HG03565 (cell line): ENCODE data around the gene SLC5A9.
"Not testable (repeated sequence)": the region's sequence is repeated elsewhere in the genome, so short reads cannot be mapped to it uniquely, and the experiment has no call there.

Experiments used
- ATAC-seq: cut with Tn5 transposase; IDR thresholded peaks from one replicate; pipeline ENCODE4 v1.9.1; 2021; ENCODE audit warnings: mild to moderate bottlenecking, moderate library complexity; ENCODE audit not compliant: unreplicated experiment

SLC5A9 gene

DNA sequence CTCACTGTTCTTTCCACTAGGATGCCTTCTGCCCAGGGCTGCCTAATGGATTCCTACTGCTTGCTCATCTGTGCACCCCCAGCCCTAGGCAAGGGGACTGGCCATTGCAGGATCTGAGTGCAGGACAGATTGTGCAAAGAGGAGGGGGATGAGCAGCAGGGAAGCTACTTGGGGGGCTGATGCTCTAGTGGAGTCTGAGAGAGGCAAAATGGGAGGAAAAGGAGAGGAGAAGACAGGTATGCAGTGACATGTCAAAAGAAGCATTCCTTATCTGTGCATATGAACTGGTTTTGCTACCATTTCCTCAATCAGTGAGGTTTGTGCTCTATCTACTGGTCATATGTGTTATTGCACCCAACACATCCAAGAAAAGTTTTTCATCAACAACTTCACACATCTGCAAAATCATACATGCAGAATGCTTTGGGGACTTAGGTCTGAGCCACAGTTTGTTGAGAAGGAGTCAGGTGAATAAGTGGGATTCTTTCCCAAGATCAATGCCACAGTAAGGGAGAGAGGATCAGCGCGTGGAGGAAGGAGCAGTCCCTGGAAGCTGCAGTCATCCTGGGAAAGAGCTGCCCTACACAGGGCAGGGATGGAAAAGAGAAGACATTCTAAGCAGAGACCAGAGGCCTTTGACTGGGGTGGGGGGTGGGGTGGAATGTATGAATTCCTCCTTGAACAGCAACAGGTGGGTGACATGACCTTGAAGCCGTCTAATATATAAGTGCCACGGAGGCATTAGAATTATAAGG lies 14.4 kb downstream of the SLC5A9 start:
- peak; percentile 85 for ATAC-seq

DNA sequence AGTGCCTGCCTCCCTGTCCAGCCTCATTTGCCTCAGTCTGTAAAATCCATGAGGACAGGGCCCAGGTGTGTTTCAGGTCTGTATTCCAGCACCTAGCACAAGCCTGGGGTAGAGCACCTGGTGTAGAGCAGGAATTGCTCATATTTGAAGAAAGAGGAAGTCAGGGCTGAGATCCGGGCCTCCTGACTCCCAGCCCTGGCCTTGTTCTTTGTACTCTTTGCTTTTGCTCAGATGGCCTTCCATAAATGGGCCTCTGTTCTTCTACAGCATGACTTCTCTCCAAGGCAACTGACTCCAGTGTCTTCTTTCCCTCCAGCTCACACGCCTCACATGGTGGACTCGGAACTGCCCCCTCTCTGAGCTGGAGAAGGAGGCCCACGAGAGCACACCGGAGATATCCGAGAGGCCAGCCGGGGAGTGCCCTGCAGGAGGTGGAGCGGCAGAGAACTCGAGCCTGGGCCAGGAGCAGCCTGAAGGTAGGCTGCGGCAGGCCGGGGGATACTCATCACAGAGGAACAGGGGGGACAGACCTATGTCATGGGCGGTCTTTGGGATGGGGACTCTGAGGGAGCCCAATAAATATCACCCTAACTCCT lies 19.7 kb downstream of the SLC5A9 start:
- no peak for ATAC-seq

DNA sequence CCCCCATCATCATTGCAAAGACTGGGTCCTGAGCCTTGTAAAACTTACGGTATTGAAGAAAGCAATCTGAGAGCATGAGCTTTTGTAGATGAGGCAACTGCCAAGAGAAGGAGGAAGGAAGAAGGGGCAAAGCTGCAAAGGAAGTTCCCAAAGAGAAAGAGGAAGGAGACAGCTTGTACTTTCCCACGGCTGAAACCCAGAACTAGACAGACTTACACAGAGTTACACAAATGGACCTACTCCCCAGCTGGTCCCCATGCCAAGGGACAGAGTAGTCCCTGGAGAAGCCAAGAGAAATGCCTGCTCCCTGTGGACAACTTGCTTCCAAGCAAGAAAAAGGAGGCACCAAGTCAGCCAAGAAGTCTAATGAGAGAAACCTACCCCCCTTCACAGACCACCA lies 22.6 kb downstream of the SLC5A9 start:
- no peak for ATAC-seq

DNA sequence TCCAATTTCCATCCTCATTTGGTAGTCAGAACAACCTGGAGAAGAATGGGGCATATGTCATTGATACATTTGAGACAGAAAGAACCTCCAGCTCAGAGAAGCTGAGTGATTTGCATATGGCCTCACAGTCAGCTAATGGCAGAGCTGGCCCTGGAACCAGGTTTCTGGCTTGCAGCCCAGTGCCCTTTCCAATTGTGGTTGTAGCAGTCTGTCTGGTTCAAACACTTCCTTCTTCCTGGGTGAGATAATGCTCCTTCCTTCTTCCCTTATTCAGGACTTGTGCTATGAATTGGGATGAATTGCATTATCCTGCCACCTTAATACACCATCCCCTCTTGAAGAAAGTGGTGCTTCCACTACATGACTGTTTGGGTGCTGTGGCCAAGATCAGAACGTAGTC lies 24.2 kb downstream of the SLC5A9 start:
- ATAC-seq: no peak

DNA sequence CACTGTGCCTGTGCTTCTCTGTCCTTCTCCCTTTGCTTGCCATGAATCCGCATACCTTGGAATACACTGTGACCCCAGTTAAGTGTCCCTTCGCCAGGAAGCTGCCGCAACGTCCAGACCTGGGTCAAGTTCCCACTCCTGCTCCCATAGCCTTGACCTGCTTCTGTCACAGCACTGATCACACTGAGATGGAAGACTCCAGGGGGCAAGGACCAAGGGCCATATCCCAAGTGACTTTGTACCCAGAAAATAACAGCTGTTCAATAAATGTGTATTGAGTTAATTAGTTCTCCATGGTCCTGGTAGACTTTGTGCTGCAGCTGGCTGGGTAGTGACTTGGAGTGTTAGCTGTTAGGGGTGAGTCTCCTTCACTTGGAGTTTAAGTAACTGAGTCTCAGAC lies 25.8 kb downstream of the SLC5A9 start:
- no peak for ATAC-seq

DNA sequence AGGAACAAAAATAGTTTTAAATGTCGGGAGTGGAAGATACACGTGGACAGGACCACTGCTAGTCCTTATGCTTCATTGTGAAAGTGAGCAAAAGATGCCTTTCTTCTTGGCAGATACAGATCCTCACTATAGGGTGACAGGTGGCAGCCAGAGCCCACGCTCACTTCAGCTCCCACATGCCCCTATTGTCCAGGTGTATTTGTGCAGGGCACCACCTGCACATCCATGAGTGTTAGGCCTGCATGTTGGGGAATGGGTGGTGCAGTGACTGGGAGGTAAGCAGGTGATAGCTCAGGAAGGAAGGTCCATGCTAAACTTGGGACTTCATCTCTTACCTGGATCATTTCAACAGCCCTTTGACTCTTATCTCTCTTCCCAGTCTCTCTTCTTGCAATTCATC lies 27.4 kb downstream of the SLC5A9 start:
- ATAC-seq: no peak

DNA sequence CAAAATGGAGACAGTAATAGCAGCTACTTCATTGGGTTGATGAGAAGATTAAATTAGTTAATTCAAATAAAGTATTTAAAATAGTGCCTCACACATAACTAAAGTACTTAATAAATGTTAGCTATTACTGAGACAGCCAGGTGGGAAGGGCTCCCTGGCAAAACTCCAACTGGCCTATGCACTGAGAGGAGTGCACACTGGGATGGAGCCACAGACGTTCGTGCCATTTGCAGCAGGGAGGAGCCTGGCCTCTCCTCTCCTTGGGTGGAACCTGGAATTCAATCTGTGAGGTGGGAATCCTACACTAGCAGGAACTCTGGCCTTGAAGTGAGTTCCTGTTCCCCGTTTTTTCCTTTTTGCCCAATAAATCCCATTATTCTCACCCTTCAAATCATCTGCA lies 28.1 kb downstream of the SLC5A9 start:
- no peak for ATAC-seq

DNA sequence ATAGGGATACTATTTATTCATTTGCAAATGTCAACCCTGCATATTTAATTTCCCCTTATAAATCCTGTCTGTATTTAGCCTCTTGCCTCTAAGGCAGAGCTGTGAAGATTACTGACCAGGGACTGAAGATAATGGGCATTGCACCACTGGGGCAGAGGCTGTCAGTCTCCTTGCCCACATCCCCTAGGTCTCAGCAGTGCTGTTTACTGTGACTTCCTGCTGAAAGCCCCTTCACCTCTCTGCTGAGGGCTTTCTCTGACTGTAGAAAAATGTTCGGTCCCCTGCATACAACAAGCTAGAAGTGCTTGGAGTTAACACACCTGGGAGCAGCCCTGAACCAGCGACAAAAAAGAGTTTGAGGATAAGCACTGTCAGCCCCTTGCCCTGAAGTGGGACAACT lies 28.8 kb downstream of the SLC5A9 start:
- no peak for ATAC-seq

DNA sequence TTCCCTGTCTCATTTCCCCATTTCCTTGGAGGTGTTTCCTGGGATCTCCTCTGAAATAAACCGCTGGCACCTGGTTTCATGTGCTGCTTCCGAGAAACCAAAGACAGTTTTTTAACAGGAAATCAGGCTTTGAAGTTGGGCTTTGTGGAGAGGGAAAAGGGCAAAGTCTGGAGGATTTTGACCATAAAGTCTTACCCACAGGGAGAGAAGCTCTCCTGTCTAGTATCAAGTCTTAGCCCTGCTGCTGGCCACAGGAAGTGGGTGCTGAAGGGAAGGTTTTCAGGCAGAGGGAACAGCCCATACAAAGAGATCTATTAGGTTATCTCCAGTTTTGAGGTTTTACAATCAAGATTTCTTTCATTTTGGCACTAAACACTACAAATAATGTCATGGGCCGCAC lies 29.3 kb downstream of the SLC5A9 start:
- ATAC-seq: no peak

DNA sequence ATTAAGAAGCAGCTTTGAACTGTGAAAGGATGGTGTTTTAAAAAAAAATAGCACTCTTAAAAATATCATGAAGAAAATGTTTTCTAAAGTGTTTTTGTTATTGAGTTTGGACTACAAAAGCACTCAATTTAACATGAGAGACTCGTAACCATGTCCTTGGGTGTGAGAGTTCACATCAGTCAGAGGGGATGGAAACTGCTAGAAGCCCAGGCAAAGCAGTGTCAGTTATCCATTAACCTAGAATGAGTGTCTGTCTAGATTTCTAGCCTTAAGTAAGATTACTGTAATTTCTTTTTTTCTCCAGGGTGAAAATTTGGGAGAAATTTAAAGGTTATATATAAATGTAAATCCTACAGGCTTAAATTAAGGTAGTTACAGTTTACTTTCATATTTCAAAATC lies 31.7 kb downstream of the SLC5A9 start:
- no peak for ATAC-seq

DNA sequence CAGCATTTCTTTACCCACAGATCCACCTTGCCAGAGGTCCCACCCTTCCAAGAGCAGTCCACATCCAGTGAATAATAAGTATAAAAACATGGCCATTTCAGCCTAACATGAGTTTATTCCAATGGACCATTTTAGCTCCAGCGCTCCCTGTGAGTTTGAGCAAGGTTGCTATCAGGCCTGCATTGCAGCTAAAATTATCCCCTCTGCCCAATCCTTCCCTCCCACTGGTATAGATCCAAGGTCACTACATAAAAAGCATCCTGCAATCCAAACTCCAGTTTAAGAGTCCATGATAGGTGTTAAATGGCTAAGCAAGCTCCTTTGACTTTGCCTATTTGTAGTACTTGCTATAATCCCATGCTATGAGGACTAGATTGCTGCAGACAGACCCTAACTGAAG lies 35.6 kb downstream of the SLC5A9 start:
- ATAC-seq: no peak

DNA sequence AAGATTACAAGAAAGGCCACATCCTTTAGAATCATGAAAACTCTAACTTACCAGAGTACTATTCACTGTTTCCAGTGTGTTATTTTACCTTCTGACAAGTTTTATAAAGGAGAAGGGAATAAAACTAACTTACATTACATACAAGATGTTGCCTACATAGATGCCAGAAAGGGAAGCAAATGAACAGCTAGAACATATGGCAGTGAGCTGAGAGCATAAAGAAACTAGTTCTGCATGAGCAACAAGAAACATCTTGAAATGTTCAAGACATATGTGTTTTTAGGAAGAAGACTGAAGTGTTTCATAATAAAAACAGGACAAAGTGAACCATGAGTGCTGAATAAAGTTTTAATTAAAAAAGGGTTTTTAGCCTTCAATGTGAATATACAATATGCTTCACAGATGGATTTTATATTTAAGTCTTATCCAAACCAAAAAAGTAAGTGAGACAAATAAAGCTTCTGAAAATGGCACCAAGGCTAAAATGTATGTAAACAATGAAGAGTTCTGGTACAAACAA lies 39.4 kb downstream of the SLC5A9 start:
- no peak for ATAC-seq

DNA sequence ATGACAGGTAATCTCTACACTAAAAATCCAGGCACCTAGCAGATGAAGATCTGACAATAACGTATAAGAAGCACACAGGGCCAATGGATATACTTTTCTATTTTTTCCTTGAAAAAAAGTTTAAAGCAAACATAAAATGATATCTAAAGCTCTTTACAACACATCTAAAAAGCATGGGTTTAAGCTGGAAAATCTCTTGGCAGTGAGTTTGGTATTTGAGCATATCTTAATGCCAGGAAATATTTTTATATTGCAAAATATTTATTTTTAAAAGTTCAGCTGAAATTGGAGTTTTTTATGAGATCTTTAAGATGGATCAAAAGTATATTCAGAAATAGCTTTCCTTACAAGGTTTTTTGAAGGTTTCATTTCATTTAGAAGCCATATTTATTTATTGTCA lies 40.5 kb downstream of the SLC5A9 start:
- no peak for ATAC-seq

DNA sequence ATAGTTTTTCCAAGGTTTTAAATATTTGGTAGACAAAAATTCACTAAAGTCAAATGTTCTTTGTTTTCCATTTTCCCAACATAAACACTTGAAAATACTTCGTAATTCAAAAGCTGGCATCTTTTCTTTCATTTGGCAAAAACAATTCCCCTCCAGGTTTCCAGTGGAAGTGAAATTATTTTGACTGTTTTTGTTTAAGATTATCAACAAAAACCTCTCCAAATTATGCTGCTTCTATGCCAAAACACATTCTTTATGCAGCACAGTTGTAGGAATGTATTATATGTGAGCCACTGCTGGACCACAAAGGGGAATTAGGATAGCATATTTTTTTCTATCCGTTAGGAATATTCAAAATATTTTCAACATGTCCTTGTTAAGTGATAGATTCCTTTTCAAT lies 44.1 kb downstream of the SLC5A9 start:
- ATAC-seq: no peak

DNA sequence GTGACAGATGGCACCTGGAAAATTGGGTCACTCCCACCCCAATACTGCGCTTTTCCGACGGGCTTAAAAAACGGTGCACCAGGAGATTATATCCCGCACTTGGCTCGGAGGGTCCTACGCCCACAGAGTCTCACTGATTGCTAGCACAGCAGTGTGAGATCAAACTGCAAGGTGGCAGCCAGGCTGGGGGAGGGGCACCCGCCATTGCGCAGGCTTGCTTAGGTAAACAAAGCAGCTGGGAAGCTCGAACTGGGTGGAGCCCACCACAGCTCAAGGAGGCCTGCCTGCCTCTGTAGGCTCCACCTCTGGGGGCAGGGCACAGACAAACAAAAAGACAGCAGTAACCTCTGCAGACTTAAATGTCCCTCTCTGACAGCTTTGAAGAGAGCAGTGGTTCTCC lies 54.9 kb downstream of the SLC5A9 start:
- ATAC-seq: not testable (repeated sequence)

DNA sequence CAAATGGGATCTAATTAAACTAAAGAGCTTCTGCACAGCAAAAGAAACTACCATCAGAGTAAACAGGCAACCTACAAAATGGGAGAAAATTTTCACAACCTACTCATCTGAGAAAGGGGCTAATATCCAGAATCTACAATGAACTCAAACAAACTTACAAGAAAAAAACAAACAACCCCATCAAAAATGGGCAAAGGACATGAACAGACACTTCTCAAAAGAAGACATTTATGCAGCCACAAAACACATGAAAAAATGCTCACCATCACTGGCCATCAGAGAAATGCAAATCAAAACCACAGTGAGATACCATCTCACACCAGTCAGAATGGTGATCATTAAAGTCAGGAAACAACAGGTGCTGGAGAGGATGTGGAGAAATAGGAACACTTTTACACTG lies 59.8 kb downstream of the SLC5A9 start:
- ATAC-seq: not testable (repeated sequence)

DNA sequence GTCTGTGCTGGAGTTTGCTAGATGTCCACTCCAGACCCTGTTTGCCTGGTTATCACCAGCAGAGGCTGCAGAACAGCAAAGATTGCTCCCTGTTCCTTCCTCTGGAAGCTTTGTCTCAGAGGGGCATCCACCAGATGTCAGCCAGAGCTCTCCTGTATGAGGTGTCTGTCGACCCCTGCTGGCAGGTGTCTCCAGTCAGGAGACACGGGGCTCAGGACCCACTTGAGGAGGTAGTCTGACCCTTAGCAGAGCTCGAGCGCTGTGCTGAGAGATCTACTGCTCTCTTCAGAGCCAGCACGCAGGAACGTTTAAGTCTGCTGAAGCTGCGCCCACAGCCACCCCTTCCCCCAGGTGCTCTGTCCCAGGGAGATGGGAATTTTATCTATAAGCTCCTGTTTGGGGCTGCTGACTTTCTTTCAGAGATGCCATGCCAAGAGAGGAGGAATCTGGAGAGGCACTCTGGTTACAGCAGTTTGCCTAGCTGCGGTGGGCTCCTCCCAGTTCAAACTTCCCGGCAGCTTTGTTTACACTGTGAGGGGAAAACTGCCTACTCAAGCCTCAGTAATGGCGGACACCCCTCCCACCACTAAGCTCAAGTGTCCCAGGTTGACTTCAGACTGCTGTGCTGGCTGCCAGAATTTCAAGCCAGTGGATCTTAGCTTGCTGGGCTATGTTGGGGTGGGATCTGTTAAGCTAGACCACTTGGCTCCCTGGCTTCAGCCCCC lies 62.3 kb downstream of the SLC5A9 start:
- not testable (repeated sequence) for ATAC-seq

DNA sequence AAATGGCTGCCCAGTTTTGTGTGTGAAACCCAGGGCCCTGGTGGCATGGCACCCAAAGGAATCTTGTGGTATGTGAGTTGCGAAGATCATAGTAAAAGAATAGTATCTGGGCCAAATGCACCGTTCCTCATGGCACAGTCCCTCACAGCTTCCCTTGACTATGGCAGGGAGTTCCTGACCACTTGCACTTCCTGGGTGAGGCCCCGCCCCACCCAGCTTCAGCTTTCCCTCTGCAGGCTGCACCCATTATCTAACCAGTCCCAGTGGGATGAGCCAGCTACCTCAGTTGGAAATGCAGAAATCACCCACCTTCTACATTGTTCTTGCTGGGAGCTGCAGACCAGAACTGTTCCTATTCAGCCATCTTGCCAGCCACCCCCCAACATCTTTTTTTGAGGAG lies 63.0 kb downstream of the SLC5A9 start:
- no peak for ATAC-seq

DNA sequence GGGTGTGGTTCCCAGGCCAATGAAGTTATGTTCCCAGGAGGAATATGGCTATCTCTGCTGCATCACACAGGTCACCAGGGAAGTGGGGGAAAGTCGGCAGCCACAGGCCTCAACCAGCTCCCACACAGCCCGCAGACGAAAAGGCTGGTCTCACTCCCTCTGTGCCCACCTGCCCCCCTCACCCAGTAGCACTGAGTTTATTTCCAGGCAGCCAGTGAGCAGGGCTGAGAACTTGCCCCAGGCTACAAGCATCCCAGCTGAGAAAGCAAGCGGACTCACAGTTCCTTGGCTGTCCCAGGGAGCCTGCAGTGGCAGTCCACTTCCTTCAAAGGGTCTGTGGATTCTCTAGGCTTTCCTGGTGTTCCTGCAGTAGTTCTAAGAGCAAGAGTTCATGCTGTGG lies 68.9 kb downstream of the SLC5A9 start:
- ATAC-seq: no peak

DNA sequence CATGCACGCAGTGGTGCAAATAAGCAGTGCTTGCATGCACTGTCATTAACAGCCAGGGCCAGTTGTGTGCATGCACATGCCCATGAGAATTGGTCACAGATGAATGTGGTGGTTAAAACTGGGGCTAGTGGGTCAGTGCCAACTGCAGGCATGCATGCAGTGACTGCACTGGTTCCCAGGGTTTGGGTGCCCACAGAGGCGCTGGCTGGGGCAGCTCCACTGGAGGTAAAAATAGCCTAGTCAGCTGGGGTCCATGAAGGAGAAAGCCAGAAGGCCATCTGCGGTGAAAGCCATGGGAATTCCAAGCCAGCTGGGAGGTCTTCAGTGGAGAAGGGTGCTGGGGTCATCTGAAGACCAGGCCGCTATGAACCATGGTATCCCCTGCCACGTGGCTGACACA lies 70.2 kb downstream of the SLC5A9 start:
- no peak for ATAC-seq

DNA sequence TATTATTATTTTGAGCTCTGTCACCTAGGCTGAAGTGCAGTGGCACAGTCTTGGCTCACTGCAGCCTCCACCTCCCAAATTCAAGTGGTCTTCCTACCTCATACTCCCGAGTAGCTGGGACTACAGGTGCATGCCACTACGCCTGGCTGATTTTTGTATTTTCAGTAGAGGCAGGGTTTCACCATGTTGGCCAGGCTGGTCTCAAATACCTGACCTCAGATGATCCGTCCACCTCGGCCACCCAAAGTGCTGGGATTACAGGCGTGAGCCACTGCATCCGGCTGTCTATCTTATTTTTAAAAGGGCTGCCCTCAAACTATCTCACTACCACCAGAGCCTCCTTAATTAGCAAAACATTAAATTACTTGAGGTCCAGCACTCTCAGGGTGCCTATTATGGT lies 71.6 kb downstream of the SLC5A9 start:
- not testable (repeated sequence) for ATAC-seq

DNA sequence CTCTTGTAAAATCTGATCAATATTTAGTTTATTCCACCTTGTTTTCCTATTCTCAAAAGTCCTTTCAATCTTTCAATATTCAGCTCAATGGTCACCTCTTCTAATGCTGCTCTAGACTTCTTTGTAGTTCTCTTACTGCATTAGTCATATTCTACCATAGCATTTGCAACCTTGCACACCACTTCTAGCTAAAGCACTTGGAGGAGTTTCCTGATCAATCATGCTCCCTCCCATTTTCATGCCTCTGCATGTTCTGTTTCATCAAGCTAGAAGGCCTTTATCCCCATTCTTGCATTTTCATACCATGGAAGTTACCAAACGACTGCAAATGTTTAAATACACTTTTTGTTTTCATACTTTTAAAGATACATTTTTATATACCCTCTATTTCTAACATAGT lies 72.1 kb downstream of the SLC5A9 start:
- ATAC-seq: no peak
